Stimulated activated CD4-positive, alpha-beta T cell treated with anti-CD3 and anti-CD28 coated beads, Interleukin-15, amount 100 ng/mL, for 1 hour (primary cell): Measurements from ENCODE around the gene FASTK.
A peak's percentile ranks its signal among the peaks of the same experiment; 100 is the strongest.
"Not testable (repeated sequence)": the region's sequence is repeated elsewhere in the genome, so short reads cannot be mapped to it uniquely, and the experiment has no call there.

Source experiments
- DNase-seq, 2 donors: peaks; one replicate each; pipeline ENCODE4 v3.0.0-alpha.2; 2020; ENCODE audit warnings: low read depth in 1 of 2, low spot score in 1 of 2

FASTK gene

GRCh38 chr7:151053096-151053495 lies 27.5 kb downstream of the FASTK start:
- DNase-seq = no peak

GRCh38 chr7:151051108-151051507 lies 29.5 kb downstream of the FASTK start:
- peak in 1 of 2 donors; percentile 37 for DNase-seq

- no peak for DNase-seq
Measured at GRCh38 chr7:151048911-151049463, 31.6 kb downstream of the FASTK start.

GRCh38 chr7:151047976-151048815 lies 32.4 kb downstream of the FASTK start, which contains the start of gene ASIC3:
Gene ASIC3, plus strand, starts transcription at chr7:151048531. Its CDS starts 355 bp downstream, at chr7:151048886.
- DNase-seq = no peak

- no peak for DNase-seq
Measured at GRCh38 chr7:151046603-151047573, 33.7 kb downstream of the FASTK start.

GRCh38 chr7:151045967-151046366 lies 34.6 kb downstream of the FASTK start:
- no peak for DNase-seq

GRCh38 chr7:151045262-151045661 lies 35.3 kb downstream of the FASTK start:
- no peak for DNase-seq

- DNase-seq = no peak
Measured at GRCh38 chr7:151043959-151044358, 36.6 kb downstream of the FASTK start.

GRCh38 chr7:151043449-151043848 lies 37.2 kb downstream of the FASTK start:
- DNase-seq = not testable (repeated sequence)

- DNase-seq = no peak
Measured at GRCh38 chr7:151040616-151041375, 39.8 kb downstream of the FASTK start.

GRCh38 chr7:151039850-151040548 lies 40.6 kb downstream of the FASTK start:
- DNase-seq = no peak

- peak in 1 of 2 donors; percentile 33 for DNase-seq
Measured at GRCh38 chr7:151038951-151039849, 41.4 kb downstream of the FASTK start.

- DNase-seq = no peak
Measured at GRCh38 chr7:151035902-151036301, 44.7 kb downstream of the FASTK start.

GRCh38 chr7:151035026-151035717 lies 45.4 kb downstream of the FASTK start:
- no peak for DNase-seq

- DNase-seq = no peak
Measured at GRCh38 chr7:151034312-151035025, 46.1 kb downstream of the FASTK start.

GRCh38 chr7:151033864-151034249 lies 46.8 kb downstream of the FASTK start:
- no peak for DNase-seq

- no peak for DNase-seq
Measured at GRCh38 chr7:151032936-151033863, 47.4 kb downstream of the FASTK start.
